DMS53 (cell line): ENCODE measurements around the gene APC.
"Not testable (repeated sequence)": the region's sequence is repeated elsewhere in the genome, so short reads cannot be mapped to it uniquely, and the experiment has no call there.

Source experiments
- DNase-seq: peaks from one replicate; lab custom pipeline; 2025; lab: John Stamatoyannopoulos, UW

The APC gene

GRCh38 chr5:112857866-112858265, 120.2 kb downstream of the APC start:
- no peak for DNase-seq

- not testable (repeated sequence) for DNase-seq
These were observed 122.9 kb downstream of the APC start for GRCh38 chr5:112860571-112860928.

GRCh38 chr5:112860929-112861637, 123.4 kb downstream of the APC start, which contains the start of gene SRP19:
Gene SRP19, plus strand, starts transcription at chr5:112861287. Its CDS starts 90 bp downstream, at chr5:112861377.
- DNase-seq: peak; percentile 99

GRCh38 chr5:112861638-112861985, 123.9 kb downstream of the APC start:
- DNase-seq: no peak

GRCh38 chr5:112862085-112862484, 124.4 kb downstream of the APC start:
- peak; percentile 26 for DNase-seq

GRCh38 chr5:112863549-112863948, 125.9 kb downstream of the APC start:
- no peak for DNase-seq

- no peak for DNase-seq
These were observed 127.4 kb downstream of the APC start for GRCh38 chr5:112865128-112865527.

- DNase-seq: no peak
These were observed 129.1 kb downstream of the APC start for GRCh38 chr5:112866739-112867138.

- no peak for DNase-seq
These were observed 129.7 kb downstream of the APC start for GRCh38 chr5:112867411-112867810.

GRCh38 chr5:112869948-112870347, 132.3 kb downstream of the APC start:
- DNase-seq: no peak

- no peak for DNase-seq
These were observed 133.3 kb downstream of the APC start for GRCh38 chr5:112870966-112871365.

- no peak for DNase-seq
These were observed 138.7 kb downstream of the APC start for GRCh38 chr5:112876362-112876761.

GRCh38 chr5:112878101-112878500, 140.4 kb downstream of the APC start:
- DNase-seq: no peak

- peak; percentile 51 for DNase-seq
These were observed 141.1 kb downstream of the APC start for GRCh38 chr5:112878760-112879159.

GRCh38 chr5:112880219-112880964, 142.7 kb downstream of the APC start:
- no peak for DNase-seq

- DNase-seq: no peak
These were observed 145.5 kb downstream of the APC start for GRCh38 chr5:112883192-112883591.

- no peak for DNase-seq
These were observed 147.3 kb downstream of the APC start for GRCh38 chr5:112885001-112885400.

- no peak for DNase-seq
These were observed 149.3 kb downstream of the APC start for GRCh38 chr5:112886975-112887374.

GRCh38 chr5:112892066-112892465, 154.4 kb downstream of the APC start:
- not testable (repeated sequence) for DNase-seq

- DNase-seq: no peak
These were observed 155.1 kb downstream of the APC start for GRCh38 chr5:112892776-112893175.

- no peak for DNase-seq
These were observed 158.0 kb downstream of the APC start for GRCh38 chr5:112895682-112896081.
